GM13976 (cell line): ENCODE data around the gene PIM2.
A peak's percentile ranks its signal among the peaks of the same experiment; 100 is the strongest.

Experiments used
- DNase-seq: peaks from one replicate; pipeline ENCODE4 v3.0.0; 2012; ENCODE audit warnings: low spot score
- in situ Hi-C: fragments of 300-500 bp; cut with MboI; formaldehyde crosslinking; loops from one replicate; pipeline ENCODE4 v1.12.0; 2022; ENCODE audit warnings: low sequenced_read_pairs, mixed read lengths, inconsistent platforms; ENCODE audit not compliant: unreplicated experiment
- TF ChIP-seq, protein P1 (sequence below): IDR thresholded peaks from 2 replicates; pipeline ENCODE4 v1.5.1; 2012; ENCODE audit warnings: borderline replicate concordance, mild to moderate bottlenecking; ENCODE audit not compliant: insufficient read depth; ENCODE audit errors: extremely low read depth, missing control alignments, control extremely low read depth

PIM2 gene

DNA sequence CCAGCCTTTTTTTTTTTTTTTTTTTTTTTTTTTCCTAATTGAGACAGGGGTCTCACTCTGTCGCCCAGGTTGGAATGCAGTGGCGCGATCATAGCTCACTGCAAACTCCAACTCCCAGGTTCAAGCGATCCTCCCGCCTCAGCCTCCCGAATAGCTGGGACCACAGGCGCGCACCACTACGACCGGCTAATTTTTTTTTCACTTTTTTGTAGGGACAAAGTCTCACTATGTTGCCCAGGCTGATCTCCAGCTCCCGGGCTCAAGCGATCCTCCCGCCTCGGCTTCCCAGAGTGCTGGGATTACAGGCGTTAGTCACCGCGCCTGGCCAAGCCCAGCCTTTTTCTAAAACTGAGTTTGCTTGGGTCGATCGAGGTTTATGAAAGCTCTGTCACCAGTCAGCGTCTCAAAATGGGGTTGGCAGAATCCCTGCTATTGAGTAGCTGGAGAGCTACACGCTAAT is 39.8 kb upstream of the PIM2 start:
- TF ChIP-seq, protein P1, sequence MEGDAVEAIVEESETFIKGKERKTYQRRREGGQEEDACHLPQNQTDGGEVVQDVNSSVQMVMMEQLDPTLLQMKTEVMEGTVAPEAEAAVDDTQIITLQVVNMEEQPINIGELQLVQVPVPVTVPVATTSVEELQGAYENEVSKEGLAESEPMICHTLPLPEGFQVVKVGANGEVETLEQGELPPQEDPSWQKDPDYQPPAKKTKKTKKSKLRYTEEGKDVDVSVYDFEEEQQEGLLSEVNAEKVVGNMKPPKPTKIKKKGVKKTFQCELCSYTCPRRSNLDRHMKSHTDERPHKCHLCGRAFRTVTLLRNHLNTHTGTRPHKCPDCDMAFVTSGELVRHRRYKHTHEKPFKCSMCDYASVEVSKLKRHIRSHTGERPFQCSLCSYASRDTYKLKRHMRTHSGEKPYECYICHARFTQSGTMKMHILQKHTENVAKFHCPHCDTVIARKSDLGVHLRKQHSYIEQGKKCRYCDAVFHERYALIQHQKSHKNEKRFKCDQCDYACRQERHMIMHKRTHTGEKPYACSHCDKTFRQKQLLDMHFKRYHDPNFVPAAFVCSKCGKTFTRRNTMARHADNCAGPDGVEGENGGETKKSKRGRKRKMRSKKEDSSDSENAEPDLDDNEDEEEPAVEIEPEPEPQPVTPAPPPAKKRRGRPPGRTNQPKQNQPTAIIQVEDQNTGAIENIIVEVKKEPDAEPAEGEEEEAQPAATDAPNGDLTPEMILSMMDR: no peak
- no peak for DNase-seq
- in situ Hi-C loops: no loop called here

DNA sequence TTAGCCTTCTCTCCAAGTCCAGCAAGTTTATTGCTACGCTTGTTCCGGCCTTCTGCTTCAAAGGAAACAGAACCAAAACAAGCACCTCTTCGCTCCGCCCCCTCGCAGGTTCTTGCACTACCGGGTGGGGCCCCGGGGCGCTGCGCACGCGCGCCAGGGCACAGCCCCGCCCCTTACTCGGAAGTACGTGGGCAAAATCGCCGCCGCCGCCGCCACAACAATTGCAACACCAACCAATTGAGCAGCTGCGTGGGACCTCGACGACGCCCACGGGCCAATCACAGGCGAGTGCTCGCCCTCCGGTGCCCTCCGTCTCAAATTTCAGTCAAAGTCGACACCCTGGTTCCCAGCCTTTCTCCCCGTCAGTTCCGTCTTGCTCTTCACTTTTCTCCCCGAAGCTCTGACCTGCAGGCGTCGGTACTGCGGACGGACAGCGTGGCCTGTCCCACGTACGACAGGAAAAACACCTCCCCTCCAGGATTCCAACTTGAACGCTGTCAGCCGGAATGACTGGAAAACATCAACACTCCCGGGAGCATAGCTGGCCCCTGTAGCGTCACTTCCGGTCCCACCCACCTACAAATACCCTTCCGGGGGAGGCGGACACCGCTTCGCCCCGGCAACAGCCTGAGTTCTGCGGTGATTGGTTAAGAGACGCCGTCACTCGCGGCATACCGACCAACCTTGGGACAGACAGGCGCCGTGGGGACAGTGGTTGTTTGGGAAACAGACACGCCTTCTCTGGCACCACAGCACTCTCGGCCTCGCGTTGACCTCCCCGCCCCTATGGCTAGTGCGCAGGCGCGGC is 39.2 kb upstream of the PIM2 start:
- in situ Hi-C loops: no loop called here
- TF ChIP-seq, protein P1: no peak
- DNase-seq: peak; percentile 90

DNA sequence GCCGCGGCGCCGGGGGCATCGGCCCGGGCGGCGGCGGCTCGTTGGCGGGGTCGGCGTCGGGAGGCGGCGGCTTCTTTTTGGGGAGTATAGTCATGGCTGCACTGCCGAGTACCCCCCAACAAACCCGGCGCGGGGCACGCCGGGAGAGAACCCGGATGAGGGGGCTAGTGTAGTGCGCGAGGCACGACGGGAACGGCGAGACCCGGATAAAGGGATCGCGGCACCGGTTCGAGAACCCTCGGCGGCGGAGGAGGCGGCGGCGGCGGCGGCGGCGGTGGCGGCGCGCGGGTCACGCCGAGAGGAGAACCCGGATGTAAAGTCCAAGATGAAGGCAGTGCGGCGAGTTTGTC is 38.6 kb upstream of the PIM2 start, which contains the start of gene OTUD5:
Gene OTUD5, minus strand, starts transcription at position 131 of the 350 bp plus-strand sequence. Its CDS starts 37 bp downstream, at position 94.
- in situ Hi-C loops: no loop called here
- peak; percentile 82 for DNase-seq
- TF ChIP-seq, protein P1: no peak

DNA sequence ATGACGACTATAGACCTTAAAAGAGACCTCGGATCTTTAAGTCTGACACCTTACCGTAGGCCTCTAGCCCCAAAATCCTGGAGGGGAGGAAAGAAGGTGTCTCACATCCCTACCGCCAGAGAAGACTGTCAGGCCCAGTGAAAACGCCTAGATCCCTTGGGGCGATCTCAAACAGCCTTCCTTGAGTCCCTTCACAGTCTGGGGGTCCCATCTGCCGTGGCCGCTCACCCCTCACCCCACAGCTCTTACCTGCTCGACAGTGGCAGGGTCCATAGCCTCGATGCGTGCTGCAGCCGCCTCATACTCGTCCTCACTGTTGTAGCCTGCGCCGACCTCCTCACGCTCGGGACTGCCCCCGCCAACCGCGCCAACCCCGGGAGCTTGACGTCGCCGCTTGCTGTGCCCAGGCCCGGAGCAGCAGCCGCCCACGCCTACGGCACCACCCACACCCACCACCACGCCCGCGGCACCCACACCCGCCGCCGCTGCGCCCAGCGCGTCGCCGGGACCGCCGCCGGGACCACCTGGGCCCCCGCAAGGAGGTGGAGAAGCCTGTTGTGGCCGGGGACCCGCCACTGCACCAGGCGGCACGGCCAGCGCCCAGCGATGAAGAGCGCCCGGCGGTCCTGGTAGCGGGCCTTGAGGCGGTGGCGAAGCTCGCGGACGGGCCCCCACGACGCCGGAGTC is 38.0 kb upstream of the PIM2 start:
- no peak for DNase-seq
- TF ChIP-seq, protein P1: no peak
- in situ Hi-C loops: no loop called here

DNA sequence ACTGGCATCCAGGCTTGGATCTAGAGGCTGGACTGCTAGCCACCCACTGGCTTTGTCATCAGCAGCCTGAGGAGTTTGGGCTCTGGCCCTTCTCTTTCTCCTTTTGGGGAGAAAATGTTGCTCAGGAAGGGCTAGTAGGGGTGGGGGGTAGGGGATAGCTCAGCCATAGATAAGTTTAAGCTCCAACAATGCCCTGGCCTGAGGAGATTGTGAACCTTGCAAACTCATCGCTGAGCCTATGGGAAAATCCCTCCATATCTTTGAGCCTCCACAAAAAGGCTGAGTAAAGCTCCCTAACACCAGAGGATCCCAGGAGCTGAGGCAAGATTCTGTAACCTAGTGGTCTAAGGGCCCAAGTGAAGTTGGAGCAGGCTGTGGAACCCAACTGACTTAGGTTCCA is 29.8 kb upstream of the PIM2 start:
- DNase-seq: no peak
- TF ChIP-seq, protein P1: no peak
- in situ Hi-C loops: no loop called here

DNA sequence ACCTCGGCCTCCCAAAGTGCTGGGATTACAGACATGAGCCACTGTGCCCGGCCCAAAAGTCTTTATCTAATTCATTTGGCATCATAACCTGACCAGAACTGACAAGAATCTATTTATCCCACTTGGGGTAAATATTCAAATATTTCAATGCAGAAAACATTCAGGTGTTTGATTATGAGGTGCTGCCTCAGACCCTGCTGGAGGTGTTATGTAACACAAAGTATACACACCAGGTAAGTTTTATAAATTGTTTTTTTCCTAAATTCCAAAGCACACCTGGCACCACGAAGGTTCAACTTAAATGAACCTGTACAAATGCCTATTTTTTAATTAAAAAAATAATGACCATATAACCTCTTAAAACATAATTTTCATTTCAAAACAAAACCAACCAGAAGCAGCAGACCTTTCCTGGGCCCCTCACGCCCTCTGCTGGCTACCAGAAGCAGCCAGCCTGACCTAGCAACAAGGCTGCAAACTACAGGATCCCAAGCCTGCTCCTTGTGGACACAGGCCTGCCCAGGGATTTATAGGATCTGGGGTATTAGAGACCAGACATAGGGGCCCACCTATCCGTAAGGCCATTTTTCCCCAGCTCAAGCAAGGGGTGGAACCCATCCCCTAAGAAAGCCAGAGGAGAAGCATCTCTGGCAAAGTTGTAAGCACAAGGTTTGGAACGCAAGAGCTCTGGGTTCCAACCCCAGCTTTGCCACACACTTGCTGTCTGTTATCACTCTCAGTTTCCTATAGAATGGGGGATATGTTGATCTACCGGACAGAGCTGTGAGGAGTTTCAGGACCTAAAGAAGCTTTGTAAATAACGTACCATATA is 26.9 kb upstream of the PIM2 start:
- peak; percentile 61 for DNase-seq
- in situ Hi-C loops: no loop called here

More for the DNA sequence above, 26.9 kb upstream of the PIM2 start:
- TF ChIP-seq, protein P1: peak; percentile 92
